ENCODE data around the gene GALNTL6.

The GALNTL6 gene

DNA sequence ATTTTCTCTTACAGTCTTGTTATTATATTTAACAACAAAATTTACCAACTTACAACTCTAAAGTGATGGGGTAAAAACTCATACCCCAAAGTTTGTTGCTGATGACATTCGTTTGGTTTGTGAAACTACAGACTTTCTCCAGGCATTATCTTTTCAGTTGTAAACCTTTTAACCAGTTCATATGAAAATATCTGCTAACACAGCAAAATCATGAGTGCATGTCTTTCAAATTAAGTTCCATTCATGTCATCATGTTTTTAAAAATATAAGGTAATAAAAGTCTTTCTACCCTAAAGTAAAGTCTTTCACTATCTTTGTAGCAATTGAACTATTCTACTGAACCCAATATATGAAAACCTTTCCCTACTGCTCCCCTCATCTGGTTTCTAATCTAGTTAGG is 3.4 kb upstream of the GALNTL6 start:
- TF ChIP-seq, protein P1, sequence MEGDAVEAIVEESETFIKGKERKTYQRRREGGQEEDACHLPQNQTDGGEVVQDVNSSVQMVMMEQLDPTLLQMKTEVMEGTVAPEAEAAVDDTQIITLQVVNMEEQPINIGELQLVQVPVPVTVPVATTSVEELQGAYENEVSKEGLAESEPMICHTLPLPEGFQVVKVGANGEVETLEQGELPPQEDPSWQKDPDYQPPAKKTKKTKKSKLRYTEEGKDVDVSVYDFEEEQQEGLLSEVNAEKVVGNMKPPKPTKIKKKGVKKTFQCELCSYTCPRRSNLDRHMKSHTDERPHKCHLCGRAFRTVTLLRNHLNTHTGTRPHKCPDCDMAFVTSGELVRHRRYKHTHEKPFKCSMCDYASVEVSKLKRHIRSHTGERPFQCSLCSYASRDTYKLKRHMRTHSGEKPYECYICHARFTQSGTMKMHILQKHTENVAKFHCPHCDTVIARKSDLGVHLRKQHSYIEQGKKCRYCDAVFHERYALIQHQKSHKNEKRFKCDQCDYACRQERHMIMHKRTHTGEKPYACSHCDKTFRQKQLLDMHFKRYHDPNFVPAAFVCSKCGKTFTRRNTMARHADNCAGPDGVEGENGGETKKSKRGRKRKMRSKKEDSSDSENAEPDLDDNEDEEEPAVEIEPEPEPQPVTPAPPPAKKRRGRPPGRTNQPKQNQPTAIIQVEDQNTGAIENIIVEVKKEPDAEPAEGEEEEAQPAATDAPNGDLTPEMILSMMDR (IDR thresholded peaks at IDR 0.05; ENCODE audit: borderline replicate concordance, insufficient read depth, low read depth, low read length), result no peak
- H3K4me3 ChIP-seq (ENCODE audit: low read depth, low read length), result no peak overlapping the region

- TF ChIP-seq, protein P1 (IDR thresholded peaks at IDR 0.05; ENCODE audit: borderline replicate concordance, insufficient read depth, low read depth, low read length), result no peak
- H3K4me3 ChIP-seq (ENCODE audit: low read depth, low read length), result peak overlapping the region; percentile 46
Measured at GRCh38 chr4:171812333-171812664, 905 bp upstream of the GALNTL6 start.

DNA sequence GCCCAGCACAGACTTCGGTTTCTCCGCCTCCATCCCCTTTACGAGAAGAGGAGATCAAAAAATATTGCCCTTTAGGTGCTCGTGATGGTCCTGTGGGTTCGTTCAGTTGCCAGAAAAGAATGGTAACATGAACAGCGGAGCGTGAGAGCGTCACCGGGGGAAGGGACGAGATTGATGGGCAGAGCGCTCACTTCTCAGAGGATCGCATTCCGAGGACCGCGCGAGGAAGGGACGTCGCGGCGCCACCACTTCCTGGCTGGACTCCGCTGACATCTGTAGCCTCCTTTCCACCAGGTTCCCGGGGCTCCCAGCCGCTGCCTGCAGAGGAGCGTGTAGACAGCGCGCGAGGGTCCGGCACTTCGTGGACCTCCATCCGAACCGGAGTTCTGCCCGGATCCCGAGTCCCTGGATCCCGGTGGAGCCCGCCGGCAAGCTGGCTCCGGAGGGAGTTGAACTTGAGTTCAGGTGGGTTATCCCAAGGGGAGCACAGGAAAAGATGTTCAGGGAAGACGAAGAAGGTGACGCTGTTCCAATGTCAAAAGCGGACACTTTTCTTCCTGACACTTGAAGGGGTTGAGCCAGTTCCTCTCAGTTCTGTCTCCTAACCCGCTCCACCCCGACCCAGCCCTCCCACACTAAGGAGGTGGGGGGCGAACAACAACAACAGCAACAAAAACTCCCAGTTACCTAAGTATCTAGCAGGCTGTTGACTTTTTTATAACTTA is 484 bp downstream of the GALNTL6 start:
- H3K4me3 ChIP-seq (ENCODE audit: low read depth, low read length), result peak overlapping the region; percentile 46
- TF ChIP-seq, protein P1 (IDR thresholded peaks at IDR 0.05; ENCODE audit: borderline replicate concordance, insufficient read depth, low read depth, low read length), result no peak

- TF ChIP-seq, protein P1 (IDR thresholded peaks at IDR 0.05; ENCODE audit: borderline replicate concordance, insufficient read depth, low read depth, low read length), result no peak
Measured at GRCh38 chr4:171814545-171814944, 1.3 kb downstream of the GALNTL6 start.

GRCh38 chr4:171817026-171817425 is 3.8 kb downstream of the GALNTL6 start:
- H3K4me3 ChIP-seq (ENCODE audit: low read depth, low read length), result no peak overlapping the region
- TF ChIP-seq, protein P1 (IDR thresholded peaks at IDR 0.05; ENCODE audit: borderline replicate concordance, insufficient read depth, low read depth, low read length), result no peak

More at GRCh38 chr4:171814545-171814944, 1.3 kb downstream of the GALNTL6 start:
- H3K4me3 ChIP-seq (ENCODE audit: low read depth, low read length), result no peak overlapping the region

- TF ChIP-seq, protein P1 (IDR thresholded peaks at IDR 0.05; ENCODE audit: borderline replicate concordance, insufficient read depth, low read depth, low read length), result no peak
Measured at GRCh38 chr4:171834640-171835039, 21.4 kb downstream of the GALNTL6 start.

DNA sequence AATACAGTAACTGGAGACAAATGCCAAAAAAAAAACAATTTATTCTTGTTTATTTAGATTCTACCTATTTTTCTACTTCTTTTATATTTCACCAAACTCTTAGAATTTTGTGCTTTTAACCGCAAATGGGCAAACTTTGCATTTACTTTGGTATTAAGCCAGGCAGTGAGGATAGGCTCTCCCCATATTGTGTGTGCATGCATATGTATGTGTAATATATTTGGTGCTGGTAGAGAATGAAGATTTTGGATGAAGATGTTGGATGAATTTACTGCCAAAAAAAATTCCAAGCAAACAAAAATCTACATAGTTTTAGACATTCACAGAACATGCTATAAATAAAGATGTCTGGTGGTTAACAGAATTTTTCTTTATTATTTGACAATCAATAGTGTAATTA is 30.3 kb downstream of the GALNTL6 start:
- H3K4me3 ChIP-seq (ENCODE audit: low read depth, low read length), result no peak overlapping the region
- TF ChIP-seq, protein P1 (IDR thresholded peaks at IDR 0.05; ENCODE audit: borderline replicate concordance, insufficient read depth, low read depth, low read length), result no peak

More at GRCh38 chr4:171834640-171835039, 21.4 kb downstream of the GALNTL6 start:
- no peak overlapping the region for H3K4me3 ChIP-seq (ENCODE audit: low read depth, low read length)
